Measurements from ENCODE around the gene KLHL17. TPM values are rescaled to one million over a fixed set of nuclear protein-coding genes. Genes with fewer than 3 reads are reported as not detected.

Gene KLHL17
- total and polyA plus RNA-seq, 9 of the 15 experiments (the other 6 are each of a cell fraction or from before 2014, with no cell fraction given), result 0.14 to 84.8 (median 13.0) TPM

DNA sequence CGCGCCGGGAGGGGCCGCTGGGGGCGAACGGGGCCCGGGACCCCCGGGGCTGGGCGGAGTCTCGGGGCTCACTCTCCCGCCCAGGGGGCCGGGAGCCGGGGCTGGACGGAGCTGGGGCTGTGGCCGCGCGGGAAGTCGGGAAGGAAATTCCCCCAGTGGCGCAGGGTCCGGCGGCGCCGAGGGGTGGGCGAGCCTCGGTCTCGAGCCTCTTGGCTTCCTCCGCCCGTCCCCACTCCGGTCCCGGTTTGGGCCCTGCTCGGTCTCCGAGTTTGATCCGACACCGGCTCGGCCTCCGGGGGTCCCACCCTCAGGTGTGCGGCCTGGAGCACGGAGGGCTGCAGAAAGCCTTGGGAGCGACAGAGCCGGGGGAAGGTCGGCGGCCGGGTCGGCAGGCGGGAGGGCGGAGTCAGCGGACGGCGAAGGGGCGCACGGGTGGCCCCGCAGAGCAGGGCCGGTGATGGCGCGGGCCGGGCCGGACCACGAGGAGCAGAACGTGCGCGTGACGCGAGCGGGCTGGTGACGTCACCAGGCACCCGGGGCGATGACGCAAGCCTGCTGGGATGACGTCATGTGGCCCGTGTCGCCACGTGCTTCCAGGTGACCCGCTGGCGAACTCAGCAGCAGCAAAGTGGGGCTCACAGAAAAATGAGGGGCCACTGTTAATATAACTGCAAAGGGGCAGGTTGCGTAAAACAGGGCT lies 40.1 kb downstream of the KLHL17 start (continued):
- TF ChIP-seq, protein P1, sequence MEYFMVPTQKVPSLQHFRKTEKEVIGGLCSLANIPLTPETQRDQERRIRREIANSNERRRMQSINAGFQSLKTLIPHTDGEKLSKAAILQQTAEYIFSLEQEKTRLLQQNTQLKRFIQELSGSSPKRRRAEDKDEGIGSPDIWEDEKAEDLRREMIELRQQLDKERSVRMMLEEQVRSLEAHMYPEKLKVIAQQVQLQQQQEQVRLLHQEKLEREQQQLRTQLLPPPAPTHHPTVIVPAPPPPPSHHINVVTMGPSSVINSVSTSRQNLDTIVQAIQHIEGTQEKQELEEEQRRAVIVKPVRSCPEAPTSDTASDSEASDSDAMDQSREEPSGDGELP (CRISPR knock-in tag; IDR thresholded peaks at IDR 0.05; ENCODE audit: borderline replicate concordance), result peak; percentile 96
- peak; percentile 79; the same call in 1 of the 2 replicates for TF ChIP-seq MBD2 (IDR thresholded peaks at IDR 0.05; ENCODE audit: borderline replicate concordance, low read depth)
- peak; percentile 96 for TF ChIP-seq NR1H2 (CRISPR knock-in tag; IDR thresholded peaks at IDR 0.05)
- TF ChIP-seq RHOXF2B (CRISPR knock-in tag; conservative IDR thresholded peaks at IDR 0.05), result 0 out of 2 replicates have a peak, but pooled peaks have one; percentile 72
- TF ChIP-seq, protein P2, sequence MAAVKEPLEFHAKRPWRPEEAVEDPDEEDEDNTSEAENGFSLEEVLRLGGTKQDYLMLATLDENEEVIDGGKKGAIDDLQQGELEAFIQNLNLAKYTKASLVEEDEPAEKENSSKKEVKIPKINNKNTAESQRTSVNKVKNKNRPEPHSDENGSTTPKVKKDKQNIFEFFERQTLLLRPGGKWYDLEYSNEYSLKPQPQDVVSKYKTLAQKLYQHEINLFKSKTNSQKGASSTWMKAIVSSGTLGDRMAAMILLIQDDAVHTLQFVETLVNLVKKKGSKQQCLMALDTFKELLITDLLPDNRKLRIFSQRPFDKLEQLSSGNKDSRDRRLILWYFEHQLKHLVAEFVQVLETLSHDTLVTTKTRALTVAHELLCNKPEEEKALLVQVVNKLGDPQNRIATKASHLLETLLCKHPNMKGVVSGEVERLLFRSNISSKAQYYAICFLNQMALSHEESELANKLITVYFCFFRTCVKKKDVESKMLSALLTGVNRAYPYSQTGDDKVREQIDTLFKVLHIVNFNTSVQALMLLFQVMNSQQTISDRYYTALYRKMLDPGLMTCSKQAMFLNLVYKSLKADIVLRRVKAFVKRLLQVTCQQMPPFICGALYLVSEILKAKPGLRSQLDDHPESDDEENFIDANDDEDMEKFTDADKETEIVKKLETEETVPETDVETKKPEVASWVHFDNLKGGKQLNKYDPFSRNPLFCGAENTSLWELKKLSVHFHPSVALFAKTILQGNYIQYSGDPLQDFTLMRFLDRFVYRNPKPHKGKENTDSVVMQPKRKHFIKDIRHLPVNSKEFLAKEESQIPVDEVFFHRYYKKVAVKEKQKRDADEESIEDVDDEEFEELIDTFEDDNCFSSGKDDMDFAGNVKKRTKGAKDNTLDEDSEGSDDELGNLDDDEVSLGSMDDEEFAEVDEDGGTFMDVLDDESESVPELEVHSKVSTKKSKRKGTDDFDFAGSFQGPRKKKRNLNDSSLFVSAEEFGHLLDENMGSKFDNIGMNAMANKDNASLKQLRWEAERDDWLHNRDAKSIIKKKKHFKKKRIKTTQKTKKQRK (IDR thresholded peaks at IDR 0.05; ENCODE audit: borderline replicate concordance, low read depth, low read length), result no peak
- TF ChIP-seq BMI1 (IDR thresholded peaks at IDR 0.05; ENCODE audit: low read length), result no peak
- peak; percentile 99 for TF ChIP-seq FOXP1 (CRISPR knock-in tag; IDR thresholded peaks at IDR 0.05)
- peak; percentile 81 for TF ChIP-seq DMBX1 (CRISPR knock-in tag; IDR thresholded peaks at IDR 0.05; ENCODE audit: borderline replicate concordance)
- peak; percentile 87 for TF ChIP-seq ZBTB7A (IDR thresholded peaks at IDR 0.05; ENCODE audit: borderline replicate concordance, control insufficient read depth, low read depth, low read length)
- TF ChIP-seq, protein P3, sequence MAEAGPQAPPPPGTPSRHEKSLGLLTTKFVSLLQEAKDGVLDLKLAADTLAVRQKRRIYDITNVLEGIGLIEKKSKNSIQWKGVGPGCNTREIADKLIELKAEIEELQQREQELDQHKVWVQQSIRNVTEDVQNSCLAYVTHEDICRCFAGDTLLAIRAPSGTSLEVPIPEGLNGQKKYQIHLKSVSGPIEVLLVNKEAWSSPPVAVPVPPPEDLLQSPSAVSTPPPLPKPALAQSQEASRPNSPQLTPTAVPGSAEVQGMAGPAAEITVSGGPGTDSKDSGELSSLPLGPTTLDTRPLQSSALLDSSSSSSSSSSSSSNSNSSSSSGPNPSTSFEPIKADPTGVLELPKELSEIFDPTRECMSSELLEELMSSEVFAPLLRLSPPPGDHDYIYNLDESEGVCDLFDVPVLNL (CRISPR knock-in tag; IDR thresholded peaks at IDR 0.05; ENCODE audit: low read depth), result peak; percentile 66; the same call in 1 of the 2 replicates
- no peak for TF ChIP-seq RAD21 (CRISPR knock-in tag; conservative IDR thresholded peaks at IDR 0.05 in 1 of 2, IDR thresholded peaks at IDR 0.05 in 1 of 2)
- TF ChIP-seq, protein P4, sequence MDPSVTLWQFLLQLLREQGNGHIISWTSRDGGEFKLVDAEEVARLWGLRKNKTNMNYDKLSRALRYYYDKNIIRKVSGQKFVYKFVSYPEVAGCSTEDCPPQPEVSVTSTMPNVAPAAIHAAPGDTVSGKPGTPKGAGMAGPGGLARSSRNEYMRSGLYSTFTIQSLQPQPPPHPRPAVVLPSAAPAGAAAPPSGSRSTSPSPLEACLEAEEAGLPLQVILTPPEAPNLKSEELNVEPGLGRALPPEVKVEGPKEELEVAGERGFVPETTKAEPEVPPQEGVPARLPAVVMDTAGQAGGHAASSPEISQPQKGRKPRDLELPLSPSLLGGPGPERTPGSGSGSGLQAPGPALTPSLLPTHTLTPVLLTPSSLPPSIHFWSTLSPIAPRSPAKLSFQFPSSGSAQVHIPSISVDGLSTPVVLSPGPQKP (CRISPR knock-in tag; IDR thresholded peaks at IDR 0.05), result peak; percentile 80; the same call in 1 of the 2 replicates
- TF ChIP-seq NCOA1 (IDR thresholded peaks at IDR 0.05; ENCODE audit: low read depth), result peak; percentile 99
- TF ChIP-seq FUS (optimal IDR thresholded peaks at IDR 0.05; ENCODE audit: low read depth, low read length), result no peak
- TF ChIP-seq CREB1 (IDR thresholded peaks at IDR 0.05), result peak; percentile 100
- peak; percentile 100 for TF ChIP-seq CREB1 (CRISPR knock-in tag; IDR thresholded peaks at IDR 0.05)
- TF ChIP-seq RBFOX2 (IDR thresholded peaks at IDR 0.05; ENCODE audit: low read depth, low read length), result peak; percentile 95
- TF ChIP-seq ZNF217 (CRISPR knock-in tag; IDR thresholded peaks at IDR 0.05), result no peak
- peak; percentile 60; the same call in 1 of the 2 replicates for TF ChIP-seq SMARCC2 (IDR thresholded peaks at IDR 0.05; ENCODE audit: low read depth)
- peak; percentile 80 for TF ChIP-seq ZNF175 (CRISPR knock-in tag; IDR thresholded peaks at IDR 0.05; ENCODE audit: low read depth)
- TF ChIP-seq PRPF4 (IDR thresholded peaks at IDR 0.05; ENCODE audit: insufficient read depth, low read depth, low read length, poor library complexity, severe bottlenecking), result peak; percentile 79
